Testis (tissue), 2 donors: Measurements from ENCODE around the gene ERCC6L.

Experiments
- POLR2A ChIP-seq: fragments of 450-650 bp; IDR thresholded peaks from one replicate; pipeline ENCODE4 v1.6.1; 2017; ENCODE audit warnings: antibody characterized with exemption, mild to moderate bottlenecking, moderate library complexity
- TF ChIP-seq, protein P1 (sequence below), 3 experiments: fragments of 450-650 bp in 2 of 3; fragments of 200-600 bp in 1 of 3; sonication (generic) in 1 of 3; IDR thresholded peaks; one replicate each; pipeline ENCODE4 v1.5.1; 2016 to 2019; ENCODE audit warnings: antibody characterized with exemption in 3 of 3, mild to moderate bottlenecking in 2 of 3, moderate library complexity in 1 of 3

GRCh38 chrX:72282302-72282701, 43.5 kb upstream of the ERCC6L start:
- TF ChIP-seq, protein P1, sequence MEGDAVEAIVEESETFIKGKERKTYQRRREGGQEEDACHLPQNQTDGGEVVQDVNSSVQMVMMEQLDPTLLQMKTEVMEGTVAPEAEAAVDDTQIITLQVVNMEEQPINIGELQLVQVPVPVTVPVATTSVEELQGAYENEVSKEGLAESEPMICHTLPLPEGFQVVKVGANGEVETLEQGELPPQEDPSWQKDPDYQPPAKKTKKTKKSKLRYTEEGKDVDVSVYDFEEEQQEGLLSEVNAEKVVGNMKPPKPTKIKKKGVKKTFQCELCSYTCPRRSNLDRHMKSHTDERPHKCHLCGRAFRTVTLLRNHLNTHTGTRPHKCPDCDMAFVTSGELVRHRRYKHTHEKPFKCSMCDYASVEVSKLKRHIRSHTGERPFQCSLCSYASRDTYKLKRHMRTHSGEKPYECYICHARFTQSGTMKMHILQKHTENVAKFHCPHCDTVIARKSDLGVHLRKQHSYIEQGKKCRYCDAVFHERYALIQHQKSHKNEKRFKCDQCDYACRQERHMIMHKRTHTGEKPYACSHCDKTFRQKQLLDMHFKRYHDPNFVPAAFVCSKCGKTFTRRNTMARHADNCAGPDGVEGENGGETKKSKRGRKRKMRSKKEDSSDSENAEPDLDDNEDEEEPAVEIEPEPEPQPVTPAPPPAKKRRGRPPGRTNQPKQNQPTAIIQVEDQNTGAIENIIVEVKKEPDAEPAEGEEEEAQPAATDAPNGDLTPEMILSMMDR (IDR thresholded peaks at IDR 0.05) = no peak
- TF ChIP-seq POLR2A = no peak
